Measurements from ENCODE around the gene COPZ1.
"Not testable (repeated sequence)": the region's sequence is repeated elsewhere in the genome, so short reads cannot be mapped to it uniquely, and the experiment has no call there.

COPZ1 gene

GRCh38 chr12:54325442-54326109 is 645 bp downstream of the COPZ1 start:
- not testable (repeated sequence) for H3K9me3 ChIP-seq (ENCODE audit: insufficient read depth, low read depth, low read length); H3K27ac ChIP-seq (ENCODE audit: low read length); H3K36me3 ChIP-seq (ENCODE audit: insufficient read depth, low read depth, low read length); H3K4me1 ChIP-seq (ENCODE audit: insufficient read depth, low read length); H3K27me3 ChIP-seq (ENCODE audit: insufficient read depth, low read length)
- Histone ChIP-seq H3K9ac (ENCODE audit: low read depth, low read length) (peak overlapping the region; percentile 97), H3K4me3 (ENCODE audit: low read length) (peak overlapping the region; percentile 98)

DNA sequence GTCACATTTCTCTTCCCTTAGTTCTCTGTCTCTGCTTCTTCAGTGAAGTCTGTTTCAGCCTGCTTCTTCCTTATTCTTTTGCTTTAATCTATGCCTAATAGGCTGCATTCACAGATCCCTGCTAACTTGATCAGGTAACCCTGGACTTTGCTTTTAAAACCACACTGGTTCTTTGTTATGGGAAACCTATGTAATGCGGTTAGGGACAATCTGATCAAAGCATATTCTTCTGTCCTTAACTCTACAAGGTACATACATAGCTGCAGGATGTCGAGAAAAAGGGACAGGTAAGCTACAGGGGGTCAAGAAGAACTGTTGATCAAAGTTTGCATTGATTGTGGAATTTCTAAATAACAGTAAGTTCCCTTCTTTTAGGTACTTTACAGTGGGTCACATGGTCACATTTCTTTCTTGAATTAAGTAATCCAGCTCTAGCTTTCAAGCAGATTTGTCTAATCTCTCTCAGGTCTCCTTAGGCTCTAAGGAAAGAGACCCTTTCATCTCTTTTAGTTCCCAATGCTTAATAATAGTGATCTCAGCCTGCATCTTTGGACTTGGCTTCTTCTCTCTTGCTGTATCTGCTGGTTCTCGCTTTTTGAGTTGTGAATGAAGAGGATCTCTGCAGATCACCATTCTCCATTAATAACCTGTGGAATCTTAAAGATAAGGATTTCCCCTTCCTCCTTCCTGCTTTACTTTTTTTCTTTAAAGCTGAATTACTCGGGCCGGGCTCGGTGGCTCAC is 3.8 kb downstream of the COPZ1 start:
- H3K27ac ChIP-seq (ENCODE audit: low read length): no peak overlapping the region
- H3K4me3 ChIP-seq (ENCODE audit: low read length): no peak overlapping the region
- peaks cover 3% of the 10 kb centered on the region for H3K4me1 ChIP-seq (ENCODE audit: insufficient read depth, low read length)
- H3K27me3 ChIP-seq (ENCODE audit: insufficient read depth, low read length): no peaks in the 10 kb centered on the region
- no peaks in the 10 kb centered on the region for H3K9me3 ChIP-seq (ENCODE audit: insufficient read depth, low read depth, low read length)
- H3K9ac ChIP-seq (ENCODE audit: low read depth, low read length): no peak overlapping the region
- no peaks in the 10 kb centered on the region for H3K36me3 ChIP-seq (ENCODE audit: insufficient read depth, low read depth, low read length)

GRCh38 chr12:54329759-54330158 is 4.8 kb downstream of the COPZ1 start:
- Histone ChIP-seq H3K36me3 (ENCODE audit: insufficient read depth, low read depth, low read length) (no peaks in the 10 kb centered on the region), H3K9ac (ENCODE audit: low read depth, low read length) (no peak overlapping the region), H3K4me3 (ENCODE audit: low read length) (no peak overlapping the region; the same call in 1 of the 2 replicates), H3K27ac (ENCODE audit: low read length) (no peak overlapping the region), H3K27me3 (ENCODE audit: insufficient read depth, low read length) (no peaks in the 10 kb centered on the region), H3K4me1 (ENCODE audit: insufficient read depth, low read length) (peaks cover 3% of the 10 kb centered on the region), H3K9me3 (ENCODE audit: insufficient read depth, low read depth, low read length) (no peaks in the 10 kb centered on the region)

GRCh38 chr12:54330442-54330841 is 5.5 kb downstream of the COPZ1 start:
- no peaks in the 10 kb centered on the region for H3K9me3 ChIP-seq (ENCODE audit: insufficient read depth, low read depth, low read length)
- H3K27me3 ChIP-seq (ENCODE audit: insufficient read depth, low read length): no peaks in the 10 kb centered on the region
- H3K36me3 ChIP-seq (ENCODE audit: insufficient read depth, low read depth, low read length): no peaks in the 10 kb centered on the region
- H3K27ac ChIP-seq (ENCODE audit: low read length): no peak overlapping the region
- H3K4me3 ChIP-seq (ENCODE audit: low read length): no peak overlapping the region
- H3K9ac ChIP-seq (ENCODE audit: low read depth, low read length): no peak overlapping the region
- H3K4me1 ChIP-seq (ENCODE audit: insufficient read depth, low read length): peaks cover 3% of the 10 kb centered on the region

DNA sequence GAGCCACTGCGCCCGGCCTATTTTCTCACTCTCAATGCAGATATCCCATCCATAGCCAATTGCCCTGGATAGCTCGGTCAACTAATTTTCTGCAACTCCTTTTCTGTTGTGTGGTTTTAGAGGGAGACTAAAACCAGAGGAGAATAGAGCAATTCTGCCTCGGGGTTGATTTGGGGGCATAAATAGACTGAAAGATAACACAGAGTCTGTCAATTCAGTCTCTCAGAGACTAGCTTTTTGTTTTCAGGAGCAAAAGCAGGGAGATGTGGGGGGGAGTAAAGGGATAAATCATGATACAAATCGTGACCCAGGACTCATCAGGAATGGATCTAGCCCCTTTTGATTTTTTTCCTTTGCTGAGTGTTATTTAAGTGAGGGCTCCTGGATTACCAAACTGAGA is 6.5 kb downstream of the COPZ1 start:
- Histone ChIP-seq H3K36me3 (ENCODE audit: insufficient read depth, low read depth, low read length) (no peaks in the 10 kb centered on the region), H3K27me3 (ENCODE audit: insufficient read depth, low read length) (no peaks in the 10 kb centered on the region), H3K4me3 (ENCODE audit: low read length) (no peak overlapping the region), H3K9me3 (ENCODE audit: insufficient read depth, low read depth, low read length) (no peaks in the 10 kb centered on the region), H3K27ac (ENCODE audit: low read length) (no peak overlapping the region), H3K4me1 (ENCODE audit: insufficient read depth, low read length) (peaks cover 3% of the 10 kb centered on the region), H3K9ac (ENCODE audit: low read depth, low read length) (no peak overlapping the region)

DNA sequence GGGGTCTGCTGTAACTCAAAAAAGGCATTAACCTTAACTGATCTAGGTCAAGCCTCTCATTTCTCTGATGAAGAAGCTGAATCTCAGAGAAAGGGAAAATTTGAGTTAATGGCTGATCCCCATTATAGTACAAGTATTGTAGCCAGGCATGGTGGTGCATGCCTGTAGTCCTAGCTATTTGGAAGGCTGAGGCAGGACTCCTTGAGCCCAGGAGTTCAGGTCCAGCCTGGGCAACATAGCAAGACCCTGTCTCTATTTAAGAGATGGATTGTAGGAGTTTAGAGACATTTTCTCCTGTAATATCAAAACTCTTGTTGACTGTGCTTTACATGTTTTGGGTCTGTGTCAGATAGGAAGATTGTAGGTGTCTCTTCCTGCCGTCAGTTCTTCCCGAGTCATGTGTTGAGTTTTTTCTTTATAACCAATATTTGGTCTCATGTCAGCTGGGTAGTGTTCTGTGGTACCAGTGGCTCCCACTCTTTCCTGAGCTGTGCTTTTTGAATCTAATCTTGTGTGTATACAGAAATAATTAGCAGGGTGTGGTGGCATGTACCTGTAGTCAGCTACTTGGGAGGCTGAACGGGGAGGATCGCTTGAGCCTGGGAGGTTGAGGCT is 8.6 kb downstream of the COPZ1 start:
- H3K9ac ChIP-seq (ENCODE audit: low read depth, low read length): no peak overlapping the region
- H3K27ac ChIP-seq (ENCODE audit: low read length): no peak overlapping the region
- no peaks in the 10 kb centered on the region for H3K36me3 ChIP-seq (ENCODE audit: insufficient read depth, low read depth, low read length)
- no peaks in the 10 kb centered on the region for H3K27me3 ChIP-seq (ENCODE audit: insufficient read depth, low read length)
- H3K4me3 ChIP-seq (ENCODE audit: low read length): no peak overlapping the region
- peaks cover 3% of the 10 kb centered on the region for H3K4me1 ChIP-seq (ENCODE audit: insufficient read depth, low read length)
- H3K9me3 ChIP-seq (ENCODE audit: insufficient read depth, low read depth, low read length): no peaks in the 10 kb centered on the region

GRCh38 chr12:54337280-54337842 is 12.4 kb downstream of the COPZ1 start:
- no peak overlapping the region for H3K9ac ChIP-seq (ENCODE audit: low read depth, low read length)
- no peak overlapping the region for H3K27ac ChIP-seq (ENCODE audit: low read length)
- H3K9me3 ChIP-seq (ENCODE audit: insufficient read depth, low read depth, low read length): no peaks in the 10 kb centered on the region
- peaks cover 20% of the 10 kb centered on the region for H3K36me3 ChIP-seq (ENCODE audit: insufficient read depth, low read depth, low read length)
- H3K4me3 ChIP-seq (ENCODE audit: low read length): no peak overlapping the region
- no peaks in the 10 kb centered on the region for H3K4me1 ChIP-seq (ENCODE audit: insufficient read depth, low read length)
- no peaks in the 10 kb centered on the region for H3K27me3 ChIP-seq (ENCODE audit: insufficient read depth, low read length)

- H3K4me1 ChIP-seq (ENCODE audit: insufficient read depth, low read length): no peaks in the 10 kb centered on the region
- peaks cover 25% of the 10 kb centered on the region for H3K36me3 ChIP-seq (ENCODE audit: insufficient read depth, low read depth, low read length)
- no peaks in the 10 kb centered on the region for H3K27me3 ChIP-seq (ENCODE audit: insufficient read depth, low read length)
- H3K9ac ChIP-seq (ENCODE audit: low read depth, low read length): no peak overlapping the region
- H3K4me3 ChIP-seq (ENCODE audit: low read length): no peak overlapping the region
- no peak overlapping the region for H3K27ac ChIP-seq (ENCODE audit: low read length)
- no peaks in the 10 kb centered on the region for H3K9me3 ChIP-seq (ENCODE audit: insufficient read depth, low read depth, low read length)
Measured at GRCh38 chr12:54337854-54338650, 13.1 kb downstream of the COPZ1 start.

- H3K4me1 ChIP-seq (ENCODE audit: insufficient read depth, low read length): no peaks in the 10 kb centered on the region
- H3K9me3 ChIP-seq (ENCODE audit: insufficient read depth, low read depth, low read length): no peaks in the 10 kb centered on the region
- no peaks in the 10 kb centered on the region for H3K27me3 ChIP-seq (ENCODE audit: insufficient read depth, low read length)
- H3K9ac ChIP-seq (ENCODE audit: low read depth, low read length): no peak overlapping the region
- no peak overlapping the region for H3K27ac ChIP-seq (ENCODE audit: low read length)
- H3K4me3 ChIP-seq (ENCODE audit: low read length): no peak overlapping the region
- H3K36me3 ChIP-seq (ENCODE audit: insufficient read depth, low read depth, low read length): peaks cover 32% of the 10 kb centered on the region
Measured at GRCh38 chr12:54338698-54339296, 13.9 kb downstream of the COPZ1 start.

GRCh38 chr12:54340846-54341245 is 15.9 kb downstream of the COPZ1 start:
- Histone ChIP-seq H3K4me3 (ENCODE audit: low read length) (no peak overlapping the region), H3K9me3 (ENCODE audit: insufficient read depth, low read depth, low read length) (no peaks in the 10 kb centered on the region), H3K27me3 (ENCODE audit: insufficient read depth, low read length) (no peaks in the 10 kb centered on the region), H3K9ac (ENCODE audit: low read depth, low read length) (no peak overlapping the region), H3K27ac (ENCODE audit: low read length) (no peak overlapping the region), H3K4me1 (ENCODE audit: insufficient read depth, low read length) (no peaks in the 10 kb centered on the region), H3K36me3 (ENCODE audit: insufficient read depth, low read depth, low read length) (peaks cover 46% of the 10 kb centered on the region)

All from iPS-20b (cell line).